ENCODE data around the gene CHRM2. TPM values are rescaled to one million over a fixed set of nuclear protein-coding genes. Genes with fewer than 3 reads are reported as not detected.

CHRM2 gene
- total RNA-seq, 2 experiments from 2014 or later: not detected

DNA sequence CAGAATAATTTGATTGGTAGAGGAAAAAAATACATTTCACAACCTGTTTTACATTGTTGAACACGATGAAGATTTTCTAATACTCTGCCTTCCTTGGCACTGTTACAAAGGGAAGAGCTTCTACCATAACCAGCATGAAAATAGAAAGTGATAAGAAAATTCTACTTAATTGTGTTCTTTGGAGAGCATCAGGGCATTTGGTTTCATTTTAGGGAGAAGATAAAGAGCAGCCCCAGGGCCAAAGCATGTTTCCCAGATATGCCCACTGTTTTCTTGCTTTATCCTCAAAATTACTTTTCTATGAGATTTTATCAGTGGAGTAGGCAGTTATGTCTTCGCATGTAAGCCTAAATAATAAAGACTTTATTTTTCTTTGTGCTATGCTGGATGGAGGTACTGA lies 9.5 kb downstream of the CHRM2 start:
- H3K4me3 Mint-ChIP-seq: no peak overlapping the region
- H3K9me3 Mint-ChIP-seq: no peaks in the 10 kb centered on the region
- H3K27me3 Mint-ChIP-seq: peaks cover 4% of the 10 kb centered on the region
- no peak overlapping the region for H3K27ac Mint-ChIP-seq
- no peaks in the 10 kb centered on the region for H3K36me3 Mint-ChIP-seq
- no peaks in the 10 kb centered on the region for H3K4me1 Mint-ChIP-seq
- no peak for DNase-seq

DNA sequence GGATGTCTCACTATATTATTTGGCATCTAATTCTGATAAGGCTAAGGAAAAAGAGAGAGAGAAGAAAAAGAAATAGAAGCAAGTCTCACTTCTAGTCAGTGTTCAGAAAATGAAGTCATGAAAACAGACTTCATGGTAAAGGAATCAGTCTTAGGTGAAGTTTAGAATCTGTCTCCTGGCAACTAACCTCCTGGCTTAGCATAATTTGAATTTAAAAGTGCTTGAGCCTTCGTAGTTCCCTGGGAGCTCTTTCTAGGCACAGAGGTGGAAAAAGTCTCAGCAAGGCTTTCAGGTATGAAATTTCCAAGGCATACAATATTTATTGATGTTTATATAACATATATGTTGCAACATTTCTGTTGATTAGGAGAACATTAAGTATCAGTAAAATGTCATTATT lies 10.4 kb downstream of the CHRM2 start:
- no peaks in the 10 kb centered on the region for H3K4me1 Mint-ChIP-seq
- no peak overlapping the region for H3K27ac Mint-ChIP-seq
- H3K9me3 Mint-ChIP-seq: no peaks in the 10 kb centered on the region
- no peaks in the 10 kb centered on the region for H3K36me3 Mint-ChIP-seq
- DNase-seq: no peak
- no peak overlapping the region for H3K4me3 Mint-ChIP-seq
- no peaks in the 10 kb centered on the region for H3K27me3 Mint-ChIP-seq

- no peak overlapping the region for H3K27ac Mint-ChIP-seq
- H3K4me1 Mint-ChIP-seq: no peaks in the 10 kb centered on the region
- H3K9me3 Mint-ChIP-seq: no peaks in the 10 kb centered on the region
- DNase-seq: no peak
- no peaks in the 10 kb centered on the region for H3K36me3 Mint-ChIP-seq
- H3K4me3 Mint-ChIP-seq: no peak overlapping the region
- H3K27me3 Mint-ChIP-seq: no peaks in the 10 kb centered on the region
These were observed 14.6 kb downstream of the CHRM2 start for GRCh38 chr7:136883046-136883445.

DNA sequence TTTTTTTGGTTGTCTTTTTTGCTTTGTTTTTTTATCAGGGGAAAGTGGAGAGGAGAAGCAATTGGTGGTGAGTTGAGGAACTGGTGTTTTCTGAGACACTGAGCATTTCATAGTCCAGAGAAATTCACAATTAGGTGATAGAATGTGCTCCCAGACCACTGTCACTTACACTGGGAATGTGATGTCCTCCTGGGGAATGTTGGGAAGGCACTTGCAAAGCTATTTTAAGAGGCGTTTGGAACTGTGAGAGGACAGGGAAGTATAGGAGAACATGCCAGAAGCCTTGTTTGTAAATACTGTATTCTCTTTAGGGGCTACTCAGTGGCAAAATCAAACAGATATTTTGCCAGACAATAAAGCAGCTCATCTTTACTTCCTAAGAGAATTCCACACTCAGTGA lies 16.0 kb downstream of the CHRM2 start:
- H3K27ac Mint-ChIP-seq: no peak overlapping the region
- H3K36me3 Mint-ChIP-seq: no peaks in the 10 kb centered on the region
- H3K4me3 Mint-ChIP-seq: no peak overlapping the region
- no peaks in the 10 kb centered on the region for H3K27me3 Mint-ChIP-seq
- H3K4me1 Mint-ChIP-seq: no peaks in the 10 kb centered on the region
- H3K9me3 Mint-ChIP-seq: peaks cover 2% of the 10 kb centered on the region
- no peak for DNase-seq

- Mint-ChIP-seq H3K27me3 (no peaks in the 10 kb centered on the region), H3K27ac (no peak overlapping the region), H3K4me3 (no peak overlapping the region), H3K9me3 (peaks cover 2% of the 10 kb centered on the region), H3K36me3 (no peaks in the 10 kb centered on the region), H3K4me1 (no peaks in the 10 kb centered on the region)
- no peak for DNase-seq
These were observed 18.9 kb downstream of the CHRM2 start for GRCh38 chr7:136887317-136887716.

- H3K4me3 Mint-ChIP-seq: no peak overlapping the region
- H3K9me3 Mint-ChIP-seq: peaks cover 3% of the 10 kb centered on the region
- H3K4me1 Mint-ChIP-seq: no peaks in the 10 kb centered on the region
- no peaks in the 10 kb centered on the region for H3K36me3 Mint-ChIP-seq
- H3K27me3 Mint-ChIP-seq: no peaks in the 10 kb centered on the region
- DNase-seq: no peak
- H3K27ac Mint-ChIP-seq: no peak overlapping the region
These were observed 21.9 kb downstream of the CHRM2 start for GRCh38 chr7:136890399-136890798.

DNA sequence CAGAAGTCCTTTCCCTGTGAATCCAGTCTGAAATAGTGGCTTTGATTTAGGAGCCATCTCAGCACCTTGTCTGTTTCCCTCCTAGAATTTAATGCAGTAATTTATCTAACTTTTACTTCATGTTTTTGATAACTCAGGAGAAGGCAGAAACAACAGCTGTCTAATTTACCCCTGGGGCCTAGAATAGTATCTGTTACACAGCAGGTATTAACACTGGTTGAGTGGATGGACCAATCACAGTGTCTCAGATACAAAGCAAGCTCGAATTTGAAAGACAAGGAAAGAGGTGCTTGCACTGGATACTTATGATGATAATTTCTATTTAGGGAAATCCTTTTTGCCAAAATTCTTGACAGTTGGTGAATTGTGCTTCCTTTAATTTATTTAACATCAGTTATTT lies 23.4 kb downstream of the CHRM2 start:
- H3K27me3 Mint-ChIP-seq: no peaks in the 10 kb centered on the region
- no peaks in the 10 kb centered on the region for H3K4me1 Mint-ChIP-seq
- no peak overlapping the region for H3K27ac Mint-ChIP-seq
- H3K4me3 Mint-ChIP-seq: no peak overlapping the region
- DNase-seq: no peak
- no peaks in the 10 kb centered on the region for H3K36me3 Mint-ChIP-seq
- peaks cover 3% of the 10 kb centered on the region for H3K9me3 Mint-ChIP-seq

DNA sequence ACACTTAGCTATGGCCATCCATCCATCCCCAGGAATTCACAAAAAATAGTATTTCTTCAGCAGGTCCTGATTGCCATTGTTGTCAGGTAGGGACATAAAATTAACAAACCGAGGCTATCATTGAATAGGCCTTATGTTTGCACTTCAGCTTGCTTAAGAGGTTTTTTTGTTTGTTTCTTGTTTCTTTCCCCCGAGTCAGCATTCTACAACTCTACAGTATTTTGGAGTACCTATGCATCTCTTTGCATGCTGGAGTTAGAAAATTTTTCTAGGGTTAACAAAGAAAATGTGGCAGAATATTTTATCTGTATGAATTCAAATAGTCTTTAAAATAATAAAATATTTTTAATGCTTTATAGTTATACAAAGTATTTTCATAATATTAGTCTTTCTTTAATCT lies 26.3 kb downstream of the CHRM2 start:
- H3K4me3 Mint-ChIP-seq: no peak overlapping the region
- H3K4me1 Mint-ChIP-seq: no peaks in the 10 kb centered on the region
- H3K27ac Mint-ChIP-seq: no peak overlapping the region
- no peak for DNase-seq
- H3K36me3 Mint-ChIP-seq: no peaks in the 10 kb centered on the region
- no peaks in the 10 kb centered on the region for H3K27me3 Mint-ChIP-seq
- peaks cover 1% of the 10 kb centered on the region for H3K9me3 Mint-ChIP-seq

GRCh38 chr7:136897676-136898075 lies 29.2 kb downstream of the CHRM2 start:
- H3K36me3 Mint-ChIP-seq: no peaks in the 10 kb centered on the region
- no peaks in the 10 kb centered on the region for H3K27me3 Mint-ChIP-seq
- H3K4me3 Mint-ChIP-seq: no peak overlapping the region
- H3K27ac Mint-ChIP-seq: no peak overlapping the region
- H3K9me3 Mint-ChIP-seq: peaks cover 1% of the 10 kb centered on the region
- H3K4me1 Mint-ChIP-seq: no peaks in the 10 kb centered on the region
- DNase-seq: no peak

DNA sequence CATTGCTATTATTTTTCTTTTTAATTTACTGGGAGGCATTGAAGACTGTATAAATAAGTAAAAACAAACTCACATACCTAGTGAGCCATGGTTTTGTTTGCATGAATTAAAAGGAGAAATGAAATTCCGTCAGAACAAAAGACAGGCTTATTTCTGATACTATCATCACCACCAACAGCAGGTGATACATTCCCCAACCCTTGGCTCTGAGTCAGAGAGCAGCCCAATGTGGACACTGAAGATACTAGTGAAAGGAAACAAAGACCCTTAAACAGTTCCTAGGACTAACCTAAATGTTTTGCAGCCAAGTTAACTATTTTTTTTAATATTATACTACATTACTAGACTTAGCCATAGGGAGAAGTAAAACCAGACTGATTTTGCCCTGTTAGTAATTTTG lies 31.6 kb downstream of the CHRM2 start:
- DNase-seq: no peak

GRCh38 chr7:136910771-136911170 lies 42.3 kb downstream of the CHRM2 start:
- H3K4me1 Mint-ChIP-seq: no peaks in the 10 kb centered on the region
- DNase-seq: no peak
- H3K27ac Mint-ChIP-seq: no peak overlapping the region
- peaks cover 2% of the 10 kb centered on the region for H3K9me3 Mint-ChIP-seq
- no peaks in the 10 kb centered on the region for H3K36me3 Mint-ChIP-seq
- no peaks in the 10 kb centered on the region for H3K27me3 Mint-ChIP-seq
- no peak overlapping the region for H3K4me3 Mint-ChIP-seq

More for the DNA sequence above, 31.6 kb downstream of the CHRM2 start:
- Mint-ChIP-seq H3K9me3 (no peaks in the 10 kb centered on the region), H3K4me3 (no peak overlapping the region), H3K27me3 (no peaks in the 10 kb centered on the region), H3K36me3 (no peaks in the 10 kb centered on the region), H3K27ac (no peak overlapping the region), H3K4me1 (no peaks in the 10 kb centered on the region)

DNA sequence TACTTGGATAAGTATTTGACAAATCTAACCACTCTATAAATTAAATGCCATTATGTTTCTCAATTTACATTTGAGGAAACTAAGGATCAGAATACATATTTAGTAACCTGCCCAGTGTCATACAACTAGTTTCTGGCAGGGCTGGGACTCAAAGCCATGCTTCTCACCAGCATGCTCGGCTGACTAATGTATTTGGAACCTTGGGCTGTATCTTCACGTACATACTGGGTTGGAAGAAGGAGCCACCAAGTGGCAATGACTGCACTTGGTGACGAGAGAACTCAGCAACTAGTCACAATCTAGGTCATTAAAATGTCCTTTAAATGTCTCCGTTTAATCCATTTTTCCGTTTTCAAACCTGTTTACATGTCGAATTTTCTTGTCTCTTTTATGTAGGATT lies 42.9 kb downstream of the CHRM2 start:
- Mint-ChIP-seq H3K36me3 (no peaks in the 10 kb centered on the region), H3K4me1 (no peaks in the 10 kb centered on the region), H3K27ac (no peak overlapping the region), H3K27me3 (no peaks in the 10 kb centered on the region), H3K9me3 (peaks cover 2% of the 10 kb centered on the region), H3K4me3 (no peak overlapping the region)
- DNase-seq: no peak

- H3K27ac Mint-ChIP-seq: no peak overlapping the region
- H3K36me3 Mint-ChIP-seq: no peaks in the 10 kb centered on the region
- DNase-seq: no peak
- H3K4me1 Mint-ChIP-seq: no peaks in the 10 kb centered on the region
- H3K9me3 Mint-ChIP-seq: peaks cover 2% of the 10 kb centered on the region
- no peak overlapping the region for H3K4me3 Mint-ChIP-seq
- H3K27me3 Mint-ChIP-seq: no peaks in the 10 kb centered on the region
These were observed 43.9 kb downstream of the CHRM2 start for GRCh38 chr7:136912339-136912738.

DNA sequence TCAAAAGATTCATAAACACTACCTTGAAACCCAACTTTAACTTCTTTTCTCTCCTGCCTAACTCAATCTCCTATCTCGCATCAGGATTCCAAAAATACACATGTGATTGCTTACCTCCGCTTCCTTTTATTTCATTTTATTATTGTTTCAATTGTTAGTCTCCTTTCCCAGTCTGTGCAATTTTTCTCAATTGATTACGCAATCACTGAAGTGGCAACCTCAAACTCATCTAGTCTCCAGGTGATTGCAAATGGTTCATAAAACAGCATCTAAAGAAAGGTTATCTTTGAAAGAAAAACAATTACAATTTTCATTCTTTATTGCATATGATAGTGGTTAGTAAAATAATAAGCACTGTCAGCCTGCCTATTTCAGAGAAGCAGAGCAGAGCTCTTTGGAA lies 45.6 kb downstream of the CHRM2 start:
- Mint-ChIP-seq H3K4me3 (no peak overlapping the region), H3K4me1 (no peaks in the 10 kb centered on the region), H3K27ac (no peak overlapping the region), H3K9me3 (no peaks in the 10 kb centered on the region), H3K36me3 (no peaks in the 10 kb centered on the region), H3K27me3 (no peaks in the 10 kb centered on the region)
- DNase-seq: no peak

DNA sequence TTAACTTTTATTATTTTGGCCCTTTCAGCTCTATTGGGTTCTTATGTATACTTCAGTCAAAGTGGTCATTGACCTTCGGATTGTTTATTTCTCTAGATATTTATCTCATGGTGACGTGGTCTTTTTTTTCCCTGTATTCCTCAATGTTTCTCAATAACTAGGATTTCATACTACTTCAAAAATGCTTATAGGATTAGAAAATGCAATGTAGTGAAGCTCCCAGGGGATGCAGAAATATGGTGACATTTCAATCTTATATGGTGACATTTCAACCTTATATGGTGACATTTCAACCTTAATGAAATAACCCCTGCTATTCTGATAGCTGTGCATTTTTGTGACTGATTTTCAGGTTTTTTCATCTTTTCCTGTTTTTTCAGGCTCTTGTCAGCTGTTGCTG lies 51.4 kb downstream of the CHRM2 start:
- no peaks in the 10 kb centered on the region for H3K36me3 Mint-ChIP-seq
- H3K27ac Mint-ChIP-seq: no peak overlapping the region
- DNase-seq: no peak
- no peaks in the 10 kb centered on the region for H3K9me3 Mint-ChIP-seq
- H3K4me3 Mint-ChIP-seq: no peak overlapping the region
- no peaks in the 10 kb centered on the region for H3K4me1 Mint-ChIP-seq
- no peaks in the 10 kb centered on the region for H3K27me3 Mint-ChIP-seq

DNA sequence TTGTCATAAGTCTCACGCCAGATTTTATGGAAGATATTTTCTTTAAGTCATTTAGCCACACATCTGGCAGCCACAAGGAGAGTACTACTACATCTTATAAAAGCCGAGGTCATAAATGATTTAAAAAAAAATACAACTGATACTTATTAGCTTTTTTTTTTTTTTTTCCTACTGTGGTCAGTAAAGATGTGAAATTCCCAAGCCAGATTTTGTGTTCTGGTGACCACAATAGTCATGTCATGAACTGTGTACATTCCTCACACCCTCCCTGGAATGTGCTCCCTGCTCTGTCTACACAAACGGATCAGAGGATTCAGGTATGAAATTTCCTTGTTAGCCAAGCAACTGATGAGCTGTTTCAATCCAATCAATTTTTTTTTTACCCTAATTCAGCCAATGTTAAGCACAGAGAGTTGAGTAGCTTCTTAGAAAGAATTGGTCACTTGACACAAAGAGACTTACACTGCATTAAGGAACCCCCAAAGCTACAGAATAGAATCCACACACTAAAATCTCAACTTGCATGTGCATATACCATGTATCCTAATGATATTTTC lies 54.7 kb downstream of the CHRM2 start:
- Mint-ChIP-seq H3K9me3 (no peaks in the 10 kb centered on the region), H3K27me3 (no peaks in the 10 kb centered on the region), H3K36me3 (no peaks in the 10 kb centered on the region), H3K4me3 (no peak overlapping the region), H3K27ac (no peak overlapping the region), H3K4me1 (no peaks in the 10 kb centered on the region)
- no peak for DNase-seq

GRCh38 chr7:136925044-136925443 lies 56.6 kb downstream of the CHRM2 start:
- no peak for DNase-seq

More at GRCh38 chr7:136925044-136925443, 56.6 kb downstream of the CHRM2 start:
- H3K4me3 Mint-ChIP-seq: no peak overlapping the region
- H3K27ac Mint-ChIP-seq: no peak overlapping the region
- peaks cover 1% of the 10 kb centered on the region for H3K36me3 Mint-ChIP-seq
- no peaks in the 10 kb centered on the region for H3K27me3 Mint-ChIP-seq
- no peaks in the 10 kb centered on the region for H3K4me1 Mint-ChIP-seq
- H3K9me3 Mint-ChIP-seq: peaks cover 3% of the 10 kb centered on the region

Measured in activated naive CD8-positive, alpha-beta T cell treated with anti-CD3 and anti-CD28 coated beads for 36 hours (primary cell).